NCI-H187 treated with DMSO at 0.1 percent for 48 hours (cell line): ENCODE results near the gene MARK1.

ENCODE experiments used
- DNase-seq: peaks from one replicate; lab custom pipeline; 2025; lab: John Stamatoyannopoulos, UW

MARK1 gene

DNA sequence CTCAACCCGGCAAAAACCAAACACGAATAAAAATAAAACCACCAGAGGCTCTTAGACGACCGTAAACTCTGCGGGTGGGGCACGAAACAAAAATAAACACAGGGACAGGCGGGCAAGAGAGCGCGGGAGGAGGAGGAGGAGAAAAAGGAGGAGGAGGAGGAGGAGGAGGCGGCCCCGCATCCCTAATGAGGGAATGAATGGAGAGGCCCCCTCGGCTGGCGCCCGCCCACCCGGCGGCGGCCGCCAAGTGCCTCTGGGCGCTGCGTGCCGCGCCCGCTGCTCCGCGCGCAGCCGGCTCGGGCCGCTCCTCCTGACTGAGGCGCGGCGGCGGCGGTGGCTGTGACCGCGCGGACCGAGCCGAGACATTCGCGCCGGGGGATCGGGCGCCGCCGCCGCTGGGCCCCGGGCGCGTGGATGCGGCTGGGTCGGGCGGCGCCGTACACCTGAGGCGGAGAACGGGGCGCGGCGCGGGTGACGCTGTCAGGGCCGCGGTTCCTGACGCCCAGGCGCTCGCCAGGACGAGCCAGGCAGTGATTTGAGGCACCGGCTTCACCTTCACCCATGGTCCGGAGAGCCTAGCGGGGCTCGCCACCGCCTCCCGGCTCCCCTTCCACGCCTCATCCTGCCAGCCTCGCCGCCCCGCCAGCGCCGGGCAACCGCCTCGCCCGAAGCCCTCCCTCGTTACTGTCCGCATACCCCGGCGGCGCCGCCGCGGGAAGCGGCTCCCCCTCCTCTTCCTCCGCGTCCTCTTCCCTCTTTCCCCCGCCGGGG, at the start of gene MARK1:
TSS of gene MARK1 (plus strand) at position 229 of the 771 bp plus-strand sequence. CDS start 687 bp downstream, outside the sequence.
- no peak for DNase-seq

DNA sequence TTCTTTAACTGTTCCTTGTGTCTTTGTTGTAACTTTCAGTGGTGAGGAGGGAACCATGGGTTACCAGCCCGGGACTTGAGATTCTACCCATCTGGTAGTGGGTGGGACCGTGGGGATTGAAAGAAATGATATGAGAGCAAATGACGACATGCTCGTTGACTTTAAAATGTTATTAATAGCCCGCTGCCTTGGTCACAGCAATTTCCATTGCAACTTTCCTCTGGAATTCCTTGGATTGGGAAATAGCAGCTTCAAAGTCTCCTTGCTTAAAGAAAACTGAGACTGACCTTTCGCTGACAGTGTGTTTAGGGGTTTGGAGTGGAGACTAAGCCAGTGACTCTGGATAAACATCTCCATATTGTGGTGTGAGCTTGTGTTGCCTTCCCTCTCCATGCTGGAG, 44.2 kb upstream of the MARK1 start:
- no peak for DNase-seq

DNA sequence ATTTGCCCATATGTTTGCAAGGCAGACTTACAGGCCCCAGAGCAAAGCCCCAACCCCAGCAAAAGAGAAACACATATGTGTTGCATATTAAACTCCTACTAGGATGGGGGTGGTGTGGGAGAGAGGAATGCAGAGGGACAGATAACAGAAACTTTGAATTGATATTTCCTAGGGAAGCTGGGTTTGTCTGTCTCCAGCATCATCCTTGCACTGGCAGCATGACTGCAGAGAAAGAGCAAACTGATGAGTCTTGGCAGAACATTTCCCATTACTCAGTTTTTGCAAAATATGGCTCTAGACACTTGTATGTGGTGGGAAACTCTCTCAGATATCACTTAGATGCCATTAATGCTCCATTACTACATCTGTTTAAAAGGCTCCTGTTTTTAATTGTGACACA, 43.8 kb upstream of the MARK1 start:
- no peak for DNase-seq

DNA sequence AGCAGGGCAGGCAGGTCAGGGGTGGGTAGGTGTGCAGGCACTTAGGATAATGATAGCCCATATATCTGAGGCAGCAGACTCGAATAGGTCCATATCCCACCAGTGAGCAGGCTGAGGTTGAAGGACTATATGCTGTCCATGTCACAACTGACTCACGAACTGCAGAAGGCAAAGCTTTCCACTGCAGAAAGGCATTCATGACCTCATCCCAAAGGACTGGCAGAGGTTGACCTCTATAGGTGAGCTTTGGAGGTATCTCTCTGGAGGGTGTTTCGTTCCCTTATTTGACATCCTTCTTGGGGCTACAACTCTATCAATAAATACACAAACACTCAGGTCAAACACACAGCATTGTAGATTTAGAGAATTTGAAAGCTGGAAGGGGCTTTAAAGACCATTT, 42.8 kb upstream of the MARK1 start:
- DNase-seq, result no peak

DNA sequence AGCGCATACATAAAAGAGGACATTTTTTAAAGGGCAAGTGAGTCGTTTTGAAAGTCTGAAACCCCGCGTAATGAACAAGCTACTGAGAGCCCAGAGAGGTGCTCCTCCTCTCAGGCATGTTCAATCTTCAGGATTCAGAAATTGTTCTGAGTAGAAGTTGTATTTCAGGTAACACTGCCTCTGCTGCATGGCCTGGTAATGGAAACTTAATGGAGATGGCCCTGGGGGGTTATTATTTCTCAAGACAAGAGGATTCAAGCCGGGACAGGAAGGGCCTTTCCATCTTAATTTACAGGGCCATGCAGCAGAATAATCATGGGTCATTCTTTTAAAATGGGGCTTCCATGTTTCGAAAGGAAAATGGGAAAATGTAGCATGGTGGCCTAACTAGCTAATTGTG, 42.1 kb upstream of the MARK1 start:
- DNase-seq, result no peak

DNA sequence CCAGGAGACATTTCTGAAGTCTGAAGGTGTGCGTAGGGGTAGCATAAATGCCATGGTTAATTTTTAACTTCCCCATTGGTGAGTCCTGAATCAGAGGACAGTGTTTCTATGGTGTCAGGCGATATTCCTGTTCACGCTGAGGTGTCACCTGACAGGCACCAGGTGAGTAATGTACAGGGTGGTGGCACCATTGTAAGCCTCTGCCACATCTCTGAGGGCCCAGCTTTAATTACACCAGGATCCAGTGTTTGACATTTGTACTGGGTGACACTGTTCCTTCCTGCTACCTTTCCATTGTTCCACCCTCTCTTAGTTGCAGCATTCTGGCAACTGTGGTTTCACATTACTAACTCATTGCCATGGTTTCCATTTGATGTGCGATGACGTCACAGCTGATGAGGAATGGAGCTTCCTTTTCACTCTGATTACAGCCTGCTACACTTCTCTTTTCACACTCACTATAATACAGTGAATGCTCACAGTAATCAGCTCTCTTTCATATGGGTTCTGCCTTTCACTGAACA, 40.6 kb upstream of the MARK1 start:
- no peak for DNase-seq

DNA sequence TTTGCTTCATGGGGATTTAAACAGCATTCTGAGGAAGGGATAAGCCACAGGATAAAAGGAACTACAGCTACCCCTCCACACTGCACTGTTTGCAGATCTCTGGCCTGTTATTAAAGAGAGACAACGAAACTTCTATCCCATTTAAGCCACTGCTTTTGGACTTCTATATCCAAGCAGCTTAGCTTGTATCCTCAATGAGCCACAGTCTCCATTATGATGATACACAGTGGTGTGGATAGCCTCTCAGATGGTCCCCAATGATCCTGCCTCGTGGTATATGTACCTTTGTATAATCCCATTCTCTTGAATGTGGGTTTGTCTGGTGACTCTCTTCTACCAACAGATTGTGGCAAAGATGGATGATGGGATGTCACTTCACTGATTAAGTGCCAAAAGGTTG, 36.0 kb upstream of the MARK1 start:
- DNase-seq, result no peak

DNA sequence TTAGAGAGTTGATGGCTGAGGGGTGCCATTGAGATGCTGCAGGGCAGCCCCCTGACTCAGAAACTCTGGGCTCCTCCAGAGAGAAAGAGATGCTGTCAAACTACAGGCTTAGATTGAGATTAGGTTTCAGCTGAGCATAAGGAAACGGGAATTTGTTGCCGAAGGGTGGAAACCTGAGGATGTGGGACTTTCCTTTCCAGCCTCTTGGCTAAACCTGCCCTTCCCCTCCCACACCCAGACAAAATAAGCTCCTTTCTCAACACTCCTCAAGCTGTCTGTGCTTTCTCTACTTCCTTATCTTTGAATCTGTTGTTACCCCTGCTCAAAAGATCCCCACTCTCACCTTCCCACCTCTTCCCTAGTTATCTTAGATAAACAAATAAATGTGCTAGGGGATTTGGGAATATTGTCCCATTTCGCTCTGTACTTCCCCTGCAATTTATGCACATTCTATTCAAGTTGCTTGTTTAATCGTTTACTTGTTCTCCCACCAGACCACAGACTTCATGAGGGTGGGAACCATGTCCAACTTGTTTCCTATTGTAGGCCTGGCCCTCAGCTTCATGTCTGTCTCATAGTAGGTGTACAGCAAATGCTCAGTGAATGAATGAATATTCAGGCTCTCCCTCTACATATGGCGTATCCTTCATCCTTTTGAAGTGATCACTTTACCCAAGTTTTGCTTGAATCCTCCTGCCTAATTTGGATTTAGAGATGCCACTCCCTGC, 30.6 kb upstream of the MARK1 start:
- DNase-seq, result no peak

DNA sequence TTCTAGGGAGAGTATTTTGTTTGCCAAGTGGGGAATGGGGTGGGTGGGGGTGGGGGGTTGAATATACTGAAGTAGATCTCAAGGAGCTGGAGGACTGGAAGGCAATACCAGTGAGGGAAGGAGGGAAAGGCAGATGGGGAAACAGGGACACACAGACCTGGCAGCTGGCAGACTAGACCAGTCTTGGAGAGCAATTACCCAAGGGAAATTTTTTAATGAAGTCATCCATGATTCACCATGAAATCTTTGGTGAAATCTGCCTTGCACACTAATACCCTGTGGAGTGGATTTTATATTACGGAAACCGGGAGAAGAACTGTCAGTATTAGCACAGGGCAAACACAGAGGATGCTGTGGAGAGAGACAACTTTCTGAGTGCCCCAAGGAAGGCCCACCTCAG, 29.7 kb upstream of the MARK1 start:
- DNase-seq, result no peak

DNA sequence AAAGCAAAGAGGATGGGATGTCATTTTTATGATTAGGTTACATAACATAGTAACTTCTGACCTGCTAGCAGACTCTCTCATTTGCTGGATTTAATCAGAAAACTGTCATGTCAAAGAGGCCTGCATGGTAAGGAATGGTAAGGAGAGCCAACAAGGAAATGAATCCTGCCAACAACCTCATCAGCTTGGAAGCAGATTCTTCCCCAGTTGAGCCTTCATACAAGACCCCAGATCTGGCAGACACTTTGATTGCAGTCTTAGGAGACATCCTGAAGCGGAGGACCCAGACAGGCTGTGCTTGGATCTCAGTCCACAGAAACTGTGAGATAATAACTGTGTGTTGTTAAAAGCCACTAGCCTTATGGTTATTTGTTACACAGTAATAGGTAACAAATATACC, 27.6 kb upstream of the MARK1 start:
- no peak for DNase-seq

DNA sequence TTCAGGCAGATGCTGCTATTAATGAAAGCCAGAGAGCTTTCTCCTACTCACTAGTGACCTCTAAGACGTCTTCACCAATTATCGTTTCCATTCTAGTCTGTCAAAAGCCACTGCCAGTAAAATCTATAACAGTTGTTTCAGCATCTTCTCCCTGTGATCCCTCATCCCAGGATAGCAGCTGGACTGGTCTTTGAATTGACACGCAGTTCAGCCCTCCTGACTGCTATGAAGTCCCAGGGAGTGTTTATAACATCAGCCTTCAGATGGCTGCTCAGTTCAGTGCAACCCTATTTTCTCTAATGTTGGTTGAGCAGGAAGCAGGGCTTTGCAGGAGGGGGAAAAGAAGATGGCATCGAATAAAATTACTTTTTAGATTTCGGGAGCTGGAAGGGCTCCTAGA, 23.6 kb upstream of the MARK1 start:
- DNase-seq, result no peak

DNA sequence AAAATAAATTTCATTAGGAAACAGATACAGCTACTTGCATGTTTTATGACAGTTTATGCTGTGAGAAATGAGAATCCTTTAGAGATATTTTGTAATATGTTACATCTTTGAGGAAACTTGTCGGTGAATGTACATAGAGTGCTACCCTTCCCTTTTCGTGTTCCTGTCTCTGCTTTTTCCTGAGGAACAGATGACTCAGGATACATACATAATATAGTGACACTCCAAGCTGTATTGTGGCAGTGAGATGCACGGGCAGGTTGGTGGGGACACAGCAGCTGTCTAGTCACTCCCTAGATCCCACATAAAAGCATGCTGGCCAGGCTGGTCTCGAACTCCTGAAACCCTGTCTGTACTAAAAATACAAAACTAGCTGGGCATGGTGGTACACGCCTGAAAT, 20.9 kb upstream of the MARK1 start:
- DNase-seq, result no peak

DNA sequence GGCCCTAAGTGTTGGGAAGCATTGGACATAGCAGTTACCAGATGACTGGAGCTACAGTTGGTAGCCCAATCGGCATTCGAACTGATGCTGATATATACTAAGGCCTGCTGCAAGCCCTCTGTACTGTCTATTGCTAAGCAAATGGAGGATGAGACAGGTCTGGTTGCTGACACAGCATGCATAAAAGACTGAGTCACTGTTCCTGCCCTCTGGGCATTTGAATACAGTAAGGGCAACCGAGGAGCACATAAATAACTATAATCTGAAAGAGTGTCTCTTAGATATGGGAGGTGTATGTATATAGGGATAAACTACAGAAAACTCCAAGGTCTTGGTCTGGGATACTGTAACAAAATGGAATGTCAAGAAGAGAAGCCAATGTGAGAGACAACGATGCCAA, 16.8 kb upstream of the MARK1 start:
- no peak for DNase-seq

DNA sequence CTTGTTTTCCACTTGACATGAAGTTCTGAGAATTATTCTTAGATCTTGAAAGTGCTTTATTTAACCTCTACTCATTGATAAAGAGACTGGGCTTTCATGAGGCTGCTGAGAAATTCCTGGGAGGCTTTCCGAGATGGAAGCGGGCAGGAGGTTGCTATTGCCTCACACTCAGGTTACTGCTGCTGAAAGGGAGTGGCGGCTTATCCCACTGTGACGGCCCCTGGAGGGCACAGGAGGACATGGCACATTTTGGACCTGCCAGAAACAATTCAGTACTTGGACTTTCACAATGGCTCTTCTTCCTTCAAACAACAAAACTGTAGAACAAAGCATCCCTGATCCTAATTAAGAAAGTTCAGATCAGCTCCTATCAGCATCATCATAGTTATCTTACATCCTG, 16.2 kb upstream of the MARK1 start:
- no peak for DNase-seq

DNA sequence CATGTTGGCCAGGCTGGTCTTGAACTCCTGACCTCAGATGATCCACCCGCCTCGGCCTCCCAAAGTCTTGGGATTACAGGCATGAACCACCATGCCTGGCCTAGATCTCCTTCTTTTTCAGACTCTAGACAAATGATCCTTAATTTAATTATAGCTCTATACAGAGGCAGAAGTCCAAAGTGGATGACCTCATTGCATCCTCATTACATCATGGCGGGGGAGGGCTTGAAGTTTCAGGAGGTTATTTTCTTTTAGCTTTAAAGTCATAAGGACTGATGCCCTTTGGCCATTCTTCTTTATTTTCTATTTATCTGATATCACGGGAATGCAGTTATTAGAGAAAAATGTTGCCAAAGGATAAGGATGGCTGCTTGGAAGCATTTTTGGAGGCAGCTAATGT, 14.1 kb upstream of the MARK1 start:
- DNase-seq, result no peak

DNA sequence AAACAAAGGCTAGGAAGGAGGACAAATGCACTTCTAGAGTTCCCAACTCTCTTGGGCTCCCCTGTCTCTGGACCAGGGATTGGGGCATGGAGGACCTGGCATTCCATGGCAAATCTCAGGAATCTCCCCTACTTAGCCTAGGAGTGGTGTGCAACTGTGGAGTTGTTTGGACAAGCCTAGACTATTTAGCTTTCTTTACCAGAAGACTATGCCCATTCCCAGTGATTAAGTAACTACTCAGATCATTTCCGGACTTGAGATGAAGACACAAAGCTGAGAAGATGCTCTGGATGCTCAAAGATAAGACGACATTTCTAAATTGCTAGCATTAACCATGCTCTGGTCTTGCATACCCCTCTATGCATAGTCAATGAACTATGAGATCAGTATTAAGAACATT, 13.7 kb upstream of the MARK1 start:
- DNase-seq, result no peak

DNA sequence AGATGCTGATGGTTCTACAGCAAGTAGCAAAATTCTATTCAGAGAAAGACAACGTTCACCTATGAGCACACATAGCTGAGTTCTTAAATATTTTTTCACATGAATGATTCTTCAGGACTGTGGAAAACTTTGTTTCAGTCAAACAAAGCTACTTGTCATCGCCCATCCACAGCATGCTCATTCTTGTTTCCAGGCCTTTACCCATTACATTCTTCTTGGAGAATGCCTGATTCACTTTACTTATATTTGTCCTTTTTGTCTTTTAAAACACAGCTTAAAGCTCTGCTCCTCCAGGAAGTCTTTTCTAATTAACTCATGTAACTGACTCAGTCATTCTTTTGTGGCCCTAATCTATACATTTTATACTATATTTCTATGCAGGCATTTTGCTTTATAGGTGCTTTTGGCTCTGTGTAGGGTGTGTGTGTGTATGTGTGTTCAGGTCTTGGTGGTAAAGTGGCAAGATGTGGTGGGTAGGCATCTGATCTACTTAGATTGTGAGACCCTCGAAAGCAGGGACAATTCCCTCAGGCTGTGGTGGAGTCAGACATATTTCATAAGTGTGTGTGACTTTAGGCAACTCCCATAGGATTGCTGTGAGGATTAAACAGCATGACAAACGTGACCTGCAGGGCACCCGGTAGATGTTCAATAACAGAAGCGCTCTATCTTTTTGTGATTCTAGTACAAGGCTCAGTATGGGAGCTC, 11.8 kb upstream of the MARK1 start:
- DNase-seq, result no peak

DNA sequence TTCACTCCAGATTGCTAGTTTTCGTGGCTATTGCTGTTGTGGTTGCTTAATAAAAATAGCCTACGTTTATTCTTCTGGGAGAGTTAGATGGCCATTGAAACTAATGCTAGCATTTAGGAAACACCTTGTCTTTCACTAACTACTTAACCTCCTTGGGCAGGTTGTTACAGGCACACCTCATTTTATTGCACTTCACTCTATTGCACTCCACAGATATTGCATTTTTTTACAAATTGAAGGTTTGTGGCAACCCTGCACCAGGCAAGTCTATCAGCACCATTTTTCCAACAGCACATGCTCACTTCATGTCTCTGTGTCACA, 11.3 kb upstream of the MARK1 start:
- no peak for DNase-seq

DNA sequence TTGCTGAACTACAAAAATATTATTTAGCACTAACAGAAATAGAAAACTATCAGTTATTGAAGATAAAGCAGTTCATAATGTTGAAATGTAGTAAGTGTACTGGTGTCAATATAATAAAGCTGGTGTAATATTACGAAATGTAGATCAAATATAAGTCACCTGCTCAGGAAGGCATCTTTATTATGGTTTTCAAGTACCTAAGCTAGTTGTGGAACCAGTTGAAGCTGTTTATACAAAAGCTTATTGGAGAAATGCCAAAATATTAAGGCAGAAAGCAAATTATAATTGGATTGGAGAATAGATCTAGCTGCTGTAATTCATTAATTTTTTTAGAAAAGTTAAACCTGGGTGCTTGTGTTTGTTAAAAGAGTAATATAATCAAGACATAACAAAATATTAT, 6.2 kb upstream of the MARK1 start:
- DNase-seq, result no peak

DNA sequence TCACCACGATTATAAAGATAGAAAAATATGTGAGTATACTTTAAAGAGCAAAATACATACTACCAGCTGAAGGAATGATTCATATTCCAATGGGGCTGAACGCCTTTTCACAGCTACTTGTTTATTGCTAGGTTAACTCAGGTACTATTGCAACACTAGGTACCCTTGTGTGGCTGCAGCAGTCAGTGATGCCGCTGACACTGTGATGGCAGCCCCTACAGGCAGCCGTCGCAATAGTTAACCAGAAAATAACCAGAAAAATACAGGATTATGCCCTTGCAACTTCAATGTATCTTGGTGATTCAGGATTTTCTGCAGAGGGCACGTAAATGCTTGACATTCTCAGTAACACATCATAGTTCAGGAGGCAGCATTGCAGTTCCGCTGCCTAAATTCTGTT, 1.6 kb upstream of the MARK1 start:
- DNase-seq, result no peak

DNA sequence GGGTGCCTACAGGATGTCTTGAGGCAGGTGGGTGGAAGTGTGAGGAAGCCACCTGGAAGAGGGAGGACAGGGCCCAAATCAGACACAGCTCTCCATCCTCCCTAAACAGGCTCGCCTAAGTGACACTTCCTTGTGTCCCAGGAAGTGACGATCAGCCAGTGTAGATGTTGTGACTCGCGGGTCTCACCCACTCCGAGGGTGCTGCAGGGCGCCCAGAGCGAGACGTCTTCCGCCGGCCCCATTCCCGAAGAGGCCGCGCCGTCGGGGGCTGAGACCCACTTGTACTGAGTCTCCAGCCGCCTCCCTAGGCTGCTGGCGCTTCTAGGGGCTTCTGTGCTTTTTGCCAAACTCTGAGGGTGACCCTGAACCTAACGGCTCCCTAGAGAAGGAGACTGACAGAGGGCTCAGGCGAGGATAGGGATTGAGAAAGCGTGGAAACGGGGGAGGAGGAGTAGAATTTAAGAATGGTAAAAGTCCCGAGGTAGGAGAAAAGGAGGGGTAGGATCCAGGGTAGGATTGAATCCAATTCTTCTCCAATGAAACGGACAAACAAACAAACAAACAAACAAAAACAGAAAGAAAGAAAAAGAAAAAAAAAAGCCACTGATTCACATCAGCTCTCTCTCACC, 543 bp upstream of the MARK1 start:
- no peak for DNase-seq

DNA sequence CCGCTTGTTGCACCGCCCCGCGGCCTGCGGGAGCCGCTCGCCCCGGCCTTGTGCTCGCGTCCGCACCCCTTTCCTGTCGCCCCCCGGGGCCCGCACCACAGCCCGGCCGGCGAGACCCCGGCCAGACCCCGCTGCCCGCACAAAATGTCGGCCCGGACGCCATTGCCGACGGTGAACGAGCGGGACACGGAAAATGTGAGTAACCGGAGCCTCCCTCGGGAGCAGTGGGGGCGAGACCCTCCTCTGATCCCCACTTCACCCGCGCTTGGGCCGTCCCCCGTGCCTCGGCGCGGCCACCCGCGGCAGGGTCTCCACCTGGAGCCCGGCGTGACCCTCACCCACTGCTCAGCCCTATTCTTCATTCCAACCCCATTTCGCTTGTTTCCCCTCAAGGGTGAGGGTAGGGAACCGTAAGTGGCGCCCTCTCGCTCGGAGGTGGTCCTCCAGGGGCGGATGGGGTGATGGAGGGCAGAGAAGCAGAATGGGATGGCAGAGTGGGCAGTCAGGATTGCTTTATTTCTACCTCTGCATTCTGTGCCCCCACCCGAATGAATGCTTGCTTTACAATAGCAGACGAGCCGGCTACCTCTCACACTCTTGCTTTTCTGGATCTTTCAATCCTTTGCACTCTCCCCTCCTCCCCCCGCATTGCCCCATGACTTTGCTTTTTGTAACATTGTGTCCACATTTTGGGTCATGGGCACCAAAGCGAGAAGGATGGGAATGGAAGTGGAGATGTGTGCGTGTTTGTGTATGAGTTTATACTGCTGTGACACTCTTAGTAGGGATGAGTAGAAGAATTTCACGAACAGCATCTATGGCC, 954 bp downstream of the MARK1 start:
- DNase-seq, result no peak
